ENCODE data around the gene GAGE10.
"Not testable (repeated sequence)": the region's sequence is repeated elsewhere in the genome, so short reads cannot be mapped to it uniquely, and the experiment has no call there.

GAGE10 gene

DNA sequence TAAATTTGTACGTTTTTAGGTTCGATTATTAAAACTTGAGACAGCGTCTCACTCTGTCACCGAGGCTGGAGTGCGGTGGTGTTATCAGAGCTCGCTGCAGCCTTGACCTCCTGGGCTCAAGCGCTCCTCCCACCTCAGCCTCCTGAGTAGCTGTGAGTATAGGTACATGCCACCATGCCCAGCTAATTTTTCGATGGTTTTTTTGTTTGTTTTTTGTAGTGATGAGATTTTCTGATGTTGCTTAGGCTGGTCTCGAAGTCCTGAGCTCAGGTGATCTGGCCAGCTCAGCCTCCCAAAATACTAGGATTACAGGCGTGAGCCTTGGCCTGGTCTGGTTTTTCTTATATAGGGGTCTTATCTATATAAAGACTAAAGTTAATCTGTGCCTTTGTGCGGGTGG lies 27.0 kb downstream of the GAGE10 start:
- DNase-seq, result not testable (repeated sequence)

DNA sequence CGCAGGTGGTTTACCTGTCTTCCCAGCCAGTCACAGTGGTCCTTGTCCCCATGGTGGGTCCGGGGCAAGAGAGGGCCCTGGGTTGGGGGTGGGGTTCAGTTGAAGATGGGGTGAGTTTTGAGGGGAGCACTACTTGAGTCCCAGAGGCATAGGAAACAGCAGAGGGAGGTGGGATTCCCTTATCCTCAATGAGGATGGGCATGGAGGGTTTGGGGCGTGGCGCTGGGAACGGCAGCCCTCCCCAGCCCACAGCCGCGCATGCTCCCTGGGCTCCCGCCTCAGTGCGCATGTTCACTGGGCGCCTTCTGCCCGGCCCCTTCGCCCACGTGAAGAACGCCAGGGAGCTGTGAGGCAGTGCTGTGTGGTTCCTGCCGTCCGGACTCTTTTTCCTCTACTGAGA lies 27.8 kb downstream of the GAGE10 start, which contains the start of gene GAGE13:
Gene GAGE13 (plus strand): TSS at position 301 of the 400 bp plus-strand sequence. CDS start 1,156 bp downstream, outside the sequence.
- DNase-seq, result not testable (repeated sequence)

DNA sequence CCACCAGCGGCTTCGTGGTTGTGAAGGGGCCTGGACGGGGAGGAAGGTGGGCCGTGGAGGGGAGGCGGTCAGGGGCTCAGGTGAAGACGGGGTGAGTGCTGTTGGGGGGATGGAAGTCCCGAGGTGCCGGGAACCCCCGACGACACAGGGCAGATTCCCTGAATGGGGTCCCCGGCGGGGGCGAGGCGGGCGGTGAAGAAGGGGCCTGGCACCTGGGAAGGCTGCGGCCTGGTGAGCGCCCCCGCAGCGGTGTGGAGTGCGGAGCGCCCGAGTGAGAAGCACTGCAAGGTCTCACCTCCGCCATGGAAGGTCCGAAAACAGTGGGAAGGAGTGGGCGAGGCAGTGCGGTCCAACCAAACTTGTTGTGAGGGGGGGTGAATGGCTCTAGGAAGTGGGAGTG lies 28.4 kb downstream of the GAGE10 start:
- DNase-seq, result not testable (repeated sequence)

DNA sequence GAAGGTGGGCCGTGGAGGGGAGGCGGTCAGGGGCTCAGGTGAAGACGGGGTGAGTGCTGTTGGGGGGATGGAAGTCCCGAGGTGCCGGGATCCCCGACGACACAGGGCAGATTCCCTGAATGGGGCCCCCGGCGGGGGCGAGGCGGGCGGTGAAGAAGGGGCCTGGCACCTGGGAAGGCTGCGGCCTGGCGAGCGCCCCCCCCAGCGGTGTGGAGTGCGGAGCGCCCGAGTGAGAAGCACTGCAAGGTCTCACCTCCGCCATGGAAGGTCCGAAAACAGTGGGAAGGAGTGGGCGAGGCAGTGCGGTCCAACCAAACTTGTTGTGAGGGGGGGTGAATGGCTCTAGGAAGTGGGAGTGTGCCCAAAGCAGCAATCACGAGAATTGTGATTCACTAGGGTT lies 38.0 kb downstream of the GAGE10 start:
- DNase-seq, result not testable (repeated sequence)

DNA sequence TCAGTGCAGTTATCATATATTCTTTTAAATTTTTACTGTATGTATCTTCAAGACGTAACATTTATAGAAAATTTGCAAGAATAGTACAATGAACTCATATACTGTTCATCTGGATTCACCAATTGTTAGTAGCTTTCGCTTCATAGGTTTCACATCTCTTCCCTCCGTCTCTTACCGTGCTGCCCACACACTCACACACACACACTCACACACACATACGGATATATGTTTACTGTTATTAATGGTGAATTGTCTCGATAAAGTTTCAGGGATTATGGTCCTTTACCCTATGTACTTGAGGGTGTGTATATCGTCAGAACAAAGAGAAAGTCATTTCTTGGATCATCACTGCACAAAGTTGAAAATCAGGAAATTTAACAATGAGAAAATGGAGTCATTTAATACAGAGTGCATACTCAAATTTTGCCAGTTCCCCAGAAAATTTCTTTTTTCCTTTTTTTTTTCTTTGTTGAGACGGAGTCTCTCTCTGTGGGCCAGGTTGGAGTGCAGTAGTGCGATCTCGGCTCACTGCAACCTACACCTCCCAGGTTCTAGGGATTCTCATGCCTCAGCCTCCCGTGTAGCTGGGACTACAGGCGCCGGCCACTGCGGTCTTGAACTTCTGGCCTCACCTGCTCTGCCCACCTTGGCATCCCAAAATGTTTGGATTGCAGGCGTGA lies 41.2 kb downstream of the GAGE10 start:
- not testable (repeated sequence) for DNase-seq

DNA sequence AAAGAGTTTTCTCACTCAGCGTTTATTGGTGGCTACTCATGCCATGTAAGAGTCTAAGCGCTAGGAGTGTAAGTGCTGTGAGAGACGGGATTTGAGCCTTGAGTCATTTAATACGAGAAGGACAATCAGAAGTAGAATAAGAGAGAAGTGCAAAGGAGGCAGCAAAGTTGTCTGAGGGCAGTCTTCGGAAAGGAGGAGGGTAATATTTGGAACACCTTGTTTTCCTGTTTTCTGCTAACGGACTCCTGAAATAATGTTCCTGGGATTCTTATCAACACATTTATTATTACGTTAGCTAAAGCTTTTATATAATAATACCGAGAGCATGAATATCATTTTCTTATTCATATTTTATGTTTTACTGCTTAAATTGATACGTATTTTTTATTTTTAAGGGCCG lies 42.0 kb downstream of the GAGE10 start:
- DNase-seq, result not testable (repeated sequence)

DNA sequence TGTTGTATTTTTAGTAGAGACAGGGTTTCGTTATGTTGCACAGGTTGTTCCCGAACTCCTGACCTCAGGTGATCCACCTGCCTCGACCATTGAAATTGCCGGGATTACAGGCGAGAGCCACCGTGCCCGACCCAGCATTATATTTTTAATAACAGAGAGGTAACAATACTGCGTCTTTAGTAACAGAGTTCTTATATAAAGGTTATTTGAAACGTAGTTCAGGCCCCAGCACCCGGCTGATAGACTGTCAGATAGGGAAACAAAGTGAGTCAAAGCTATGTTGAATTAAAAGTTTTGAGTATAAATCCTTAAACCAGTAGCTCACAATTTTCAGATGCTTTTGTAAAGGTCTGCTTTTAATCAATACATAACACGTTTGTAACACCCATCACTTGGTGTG lies 42.7 kb downstream of the GAGE10 start:
- DNase-seq, result not testable (repeated sequence)

Data from CD4-positive, alpha-beta T cell treated with Interleukin-4 for 1 hour (primary cell).